GM12878 (cell line): ENCODE results near the gene MDM1.

Experiments used
- CEBPZ ChIP-seq: fragments of 150-350 bp; IDR thresholded peaks from 2 replicates; pipeline ENCODE4 v1.6.1; 2016; ENCODE audit warnings: low read depth, low read length
- CREB1 ChIP-seq: IDR thresholded peaks from 2 replicates; pipeline ENCODE4 v1.6.1; 2012; ENCODE audit warnings: low read depth, mild to moderate bottlenecking, inconsistent platforms
- CTCF ChIP-seq, 3 experiments: IDR thresholded peaks in 2 of 3; conservative IDR thresholded peaks in 1 of 3; 2 replicates each; pipeline ENCODE4 v1.5.1; 2011; ENCODE audit warnings: low read depth in 3 of 3, low read length in 3 of 3, mild to moderate bottlenecking in 3 of 3, control low read depth in 2 of 3, moderate library complexity in 2 of 3, inconsistent platforms in 1 of 3, mixed read lengths in 1 of 3; ENCODE audit not compliant: control insufficient read depth in 2 of 3, insufficient read depth in 1 of 3; ENCODE audit errors: extremely low read depth in 1 of 3
- EP300 ChIP-seq, 2 experiments: fragments of 150-350 bp in 1 of 2; IDR thresholded peaks; 2 replicates each; pipeline ENCODE4 v1.6.1; 2011 to 2012; ENCODE audit warnings: low read depth in 2 of 2, low read length in 2 of 2, borderline replicate concordance in 1 of 2, improper control_type of control experiment in 1 of 2, inconsistent platforms in 1 of 2; ENCODE audit not compliant: control insufficient read depth in 1 of 2
- EZH2 ChIP-seq: IDR thresholded peaks from 2 replicates; pipeline ENCODE4 v1.6.1; 2012; ENCODE audit warnings: low read depth, mild to moderate bottlenecking, control low read depth, inconsistent platforms, low read length, borderline replicate concordance; ENCODE audit not compliant: control insufficient read depth
- POLR2A ChIP-seq: IDR thresholded peaks from 2 replicates; pipeline ENCODE4 v1.6.1; 2011; ENCODE audit warnings: low read depth, mild to moderate bottlenecking, low read length
- RAD21 ChIP-seq: IDR thresholded peaks from 2 replicates; pipeline ENCODE4 v1.6.1; 2011; ENCODE audit warnings: mild to moderate bottlenecking, low read depth, low read length, moderate library complexity; ENCODE audit not compliant: insufficient read depth
- SIN3A ChIP-seq: IDR thresholded peaks from 2 replicates; pipeline ENCODE4 v1.6.1; 2012; ENCODE audit warnings: low read depth, low read length, improper control_type of control experiment
- YY1 ChIP-seq: IDR thresholded peaks from 2 replicates; pipeline ENCODE4 v1.6.1; 2011; ENCODE audit warnings: low read depth, mild to moderate bottlenecking, low read length

GRCh38 chr12:68291396-68292036 lies 40.6 kb downstream of the MDM1 start:
- no peak for TF ChIP-seq EP300 (IDR thresholded peaks at IDR 0.05; ENCODE audit: borderline replicate concordance in 1 of 2, control insufficient read depth in 1 of 2, low read depth in 2 of 2, low read length in 2 of 2)
- no peak for TF ChIP-seq POLR2A
- TF ChIP-seq CTCF (IDR thresholded peaks at IDR 0.05 in 2 of 3, conservative IDR thresholded peaks at IDR 0.05 in 1 of 3; ENCODE audit: control insufficient read depth in 2 of 3, extremely low read depth in 1 of 3, insufficient read depth in 1 of 3, low read depth in 3 of 3, low read length in 3 of 3), result no peak
- no peak for TF ChIP-seq EZH2
- TF ChIP-seq CREB1, result no peak
- no peak for TF ChIP-seq YY1
- TF ChIP-seq RAD21, result no peak
- no peak for TF ChIP-seq SIN3A
- no peak for TF ChIP-seq CEBPZ
